HG03060 (cell line): Measurements from ENCODE around the gene NOC4L.
"Not testable (repeated sequence)": the region's sequence is repeated elsewhere in the genome, so short reads cannot be mapped to it uniquely, and the experiment has no call there.

Source experiments
- ATAC-seq: cut with Tn5 transposase; IDR thresholded peaks from one replicate; pipeline ENCODE4 v1.9.1; 2021; ENCODE audit warnings: low read depth, moderate number of reproducible peaks; ENCODE audit not compliant: unreplicated experiment

NOC4L gene

DNA sequence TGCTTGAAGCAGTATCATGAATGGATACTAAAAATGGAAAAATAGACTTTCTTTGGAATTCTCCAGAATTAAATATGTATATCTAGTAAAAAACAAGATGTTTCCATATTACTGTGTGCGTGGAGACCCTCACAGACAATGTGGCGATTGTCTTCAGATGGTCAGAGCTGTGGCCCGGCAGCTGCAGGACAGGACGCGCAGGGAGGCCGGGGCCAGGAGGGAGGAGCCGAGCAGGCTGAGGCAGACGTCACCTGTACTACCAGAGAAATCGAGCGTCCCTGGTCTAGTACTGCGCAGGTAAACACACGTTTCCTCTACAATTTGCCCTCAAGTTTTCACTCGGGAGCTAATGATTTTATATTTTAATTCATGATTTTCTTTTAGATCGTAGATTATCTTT is 23.0 kb upstream of the NOC4L start:
- no peak for ATAC-seq

DNA sequence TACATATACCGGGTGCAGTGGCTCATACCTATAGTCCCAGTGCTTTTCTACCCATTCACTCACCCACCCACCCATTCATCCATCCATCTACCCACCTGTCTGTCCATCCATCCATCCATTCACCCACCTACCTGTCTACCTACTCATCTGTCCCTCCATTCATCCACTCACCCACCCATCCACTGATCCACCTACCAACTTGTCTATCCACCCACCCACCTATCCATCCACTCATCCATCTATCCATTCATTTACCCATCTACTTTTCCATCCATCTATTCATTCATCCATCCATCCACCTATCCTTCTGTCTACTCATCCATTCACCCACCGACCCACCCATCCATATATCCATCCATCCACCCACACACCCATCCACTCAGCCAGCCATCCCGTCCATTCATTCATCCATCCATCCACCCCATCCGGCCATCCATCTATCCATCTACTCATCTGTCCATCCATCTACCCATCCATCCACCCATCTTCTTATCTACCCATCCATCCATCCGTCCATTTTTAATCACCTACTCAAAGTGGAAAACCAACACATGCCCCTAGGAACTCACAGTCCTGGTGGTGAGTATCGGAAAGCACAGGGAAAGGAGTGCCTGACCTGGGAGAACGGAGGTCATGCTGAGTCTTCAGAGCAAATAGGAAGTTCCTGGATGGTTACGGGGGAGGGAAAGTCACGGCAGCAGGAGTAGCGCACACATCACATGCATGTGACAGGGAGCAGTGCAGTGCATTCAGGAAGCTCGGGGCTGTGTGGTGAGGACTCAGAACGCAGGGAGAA is 20.1 kb upstream of the NOC4L start:
- ATAC-seq, result no peak

DNA sequence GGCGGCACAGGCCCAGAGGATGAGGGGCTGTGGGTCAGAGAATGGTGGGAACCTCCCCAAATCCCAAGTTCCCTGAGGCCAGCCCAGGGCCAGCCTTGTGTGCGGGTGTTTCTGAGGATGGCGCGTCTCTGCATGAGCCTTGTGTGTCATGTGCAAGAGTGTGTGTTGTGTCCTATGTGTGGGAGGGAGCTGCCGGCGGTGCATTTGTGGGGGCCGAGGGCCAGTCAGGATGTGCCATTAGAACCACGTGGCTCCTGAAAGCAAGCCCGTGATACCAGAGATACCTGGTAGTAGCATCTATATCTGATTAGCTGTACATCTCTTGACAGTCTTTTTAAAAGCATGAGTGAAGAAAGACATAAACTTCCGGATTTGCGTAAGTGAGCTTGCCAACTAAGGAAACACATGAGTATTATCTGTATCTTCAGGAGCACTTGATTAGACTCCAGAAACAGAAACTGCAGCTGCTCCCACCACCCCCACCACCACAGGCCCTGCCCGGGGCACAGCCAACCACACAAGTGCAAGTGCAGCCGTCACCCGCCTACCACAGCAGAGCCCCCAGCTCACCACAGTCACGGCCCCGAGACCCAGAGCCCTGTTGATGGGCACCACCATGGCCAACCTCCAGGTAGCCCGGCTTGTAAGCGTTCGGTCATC is 19.4 kb upstream of the NOC4L start:
- ATAC-seq, result no peak

DNA sequence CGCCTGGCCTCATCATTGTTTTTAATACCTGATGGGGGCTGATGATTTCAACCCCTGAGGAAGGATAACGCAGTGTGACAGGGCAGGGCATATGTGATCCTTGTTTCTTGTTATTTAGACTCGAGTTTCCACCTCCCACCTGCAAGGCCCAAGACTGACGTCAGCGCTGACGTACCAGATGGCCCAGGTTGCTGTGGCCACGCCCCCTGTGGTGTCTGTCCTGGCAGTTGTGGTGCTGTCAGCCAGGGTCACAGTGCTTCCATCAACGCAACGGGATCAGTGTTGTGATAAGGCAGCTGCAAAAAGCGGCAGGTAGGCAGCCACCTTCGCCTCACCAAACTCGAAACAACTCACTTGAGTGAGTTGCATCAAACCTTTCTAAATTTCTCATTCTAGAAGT is 18.5 kb upstream of the NOC4L start:
- no peak for ATAC-seq

DNA sequence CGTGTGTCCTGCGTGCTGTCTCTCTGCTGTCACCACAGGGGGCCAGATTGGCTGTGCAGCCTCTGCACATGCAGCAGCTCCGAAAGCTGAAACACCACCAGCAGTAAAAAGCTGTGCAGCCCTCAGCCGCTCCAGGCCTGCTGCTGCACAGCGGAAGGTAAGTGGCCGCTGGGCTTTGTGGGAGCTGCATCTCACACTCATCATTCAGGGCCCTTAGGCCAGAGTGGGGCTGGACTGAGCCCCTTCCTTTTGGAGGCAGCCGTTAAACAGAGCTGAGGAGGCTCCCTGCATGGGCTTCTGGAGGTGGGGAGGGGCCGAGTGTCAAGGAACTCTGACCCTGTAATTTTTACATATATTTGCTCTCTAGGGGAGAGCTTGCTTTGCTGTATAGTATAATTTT is 17.2 kb upstream of the NOC4L start:
- ATAC-seq, result no peak

DNA sequence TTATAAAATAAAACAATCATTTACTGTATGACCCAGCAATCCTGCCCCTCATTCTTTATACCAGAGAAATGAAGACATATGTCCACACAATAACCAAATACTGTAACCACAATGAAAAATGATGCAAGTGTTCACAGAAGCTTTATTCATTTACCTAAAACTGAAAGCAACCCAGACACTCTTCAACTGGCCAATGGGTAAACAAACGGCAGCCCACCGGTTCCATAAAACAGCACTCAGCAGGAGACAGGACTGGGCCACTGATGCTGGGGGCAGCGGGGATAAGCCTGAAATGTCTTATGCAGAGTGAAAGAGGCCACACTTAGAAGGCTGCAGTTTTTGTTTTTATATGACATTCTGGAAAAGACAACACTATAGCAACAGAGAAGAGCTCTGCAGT is 15.2 kb upstream of the NOC4L start:
- no peak for ATAC-seq

DNA sequence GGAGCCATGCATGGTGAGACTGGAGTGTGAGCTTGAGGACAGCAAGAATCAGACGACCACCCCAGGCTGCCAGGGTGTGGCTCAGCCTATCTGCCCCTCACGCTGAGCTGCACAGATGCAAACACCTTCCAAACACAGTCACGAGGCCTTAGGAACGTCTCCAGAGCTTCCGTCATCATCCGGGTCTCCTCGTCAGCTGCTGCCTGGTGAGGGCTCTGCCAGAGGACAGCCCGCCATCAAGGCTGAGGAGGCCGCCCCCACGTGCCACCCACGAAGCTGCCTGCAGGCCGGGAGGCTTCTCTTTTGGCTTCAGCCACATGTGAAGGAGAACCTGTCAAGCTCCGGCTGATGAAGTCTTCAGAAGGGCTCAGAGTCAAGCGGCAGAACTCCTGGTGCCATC is 13.6 kb upstream of the NOC4L start:
- ATAC-seq, result no peak

DNA sequence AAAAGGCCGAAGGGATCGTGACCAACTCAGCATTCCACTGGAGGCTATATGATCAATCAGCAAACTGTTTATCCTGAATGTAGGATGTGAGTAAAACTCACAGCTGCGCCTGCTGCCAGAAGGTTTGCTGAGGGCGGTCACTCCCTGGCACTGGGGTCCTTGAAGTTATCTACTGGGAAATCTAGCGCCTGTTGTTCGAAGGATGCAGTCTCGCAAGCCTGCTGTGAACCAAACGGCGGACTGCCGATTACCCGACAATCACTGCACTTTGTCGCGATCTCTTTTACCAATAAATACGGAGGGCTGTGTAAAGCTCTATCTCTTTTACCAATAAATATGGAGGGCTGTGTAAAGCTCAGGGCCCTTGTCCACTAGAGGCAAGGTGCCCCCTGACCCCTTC is 13.0 kb upstream of the NOC4L start:
- no peak for ATAC-seq

DNA sequence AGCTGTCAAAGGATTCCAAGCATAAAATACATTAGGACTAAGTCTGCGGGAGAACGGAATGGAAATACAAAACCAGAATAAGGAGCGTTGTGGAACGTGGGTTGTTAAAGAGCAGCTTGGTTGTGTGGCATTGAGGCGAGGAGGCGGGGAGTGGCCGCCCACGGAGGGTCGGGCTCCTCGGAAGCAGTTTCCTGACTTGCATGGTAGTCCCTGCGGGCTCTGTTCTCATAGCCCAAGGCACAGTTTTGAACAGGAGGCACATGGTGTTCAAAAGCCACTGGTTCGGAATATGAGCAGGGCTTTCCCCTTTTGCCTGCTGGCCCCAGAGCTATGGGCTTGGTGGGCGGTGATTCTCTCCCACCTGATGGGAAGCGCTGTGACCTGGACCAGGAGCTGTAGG is 12.3 kb upstream of the NOC4L start:
- ATAC-seq, result no peak

DNA sequence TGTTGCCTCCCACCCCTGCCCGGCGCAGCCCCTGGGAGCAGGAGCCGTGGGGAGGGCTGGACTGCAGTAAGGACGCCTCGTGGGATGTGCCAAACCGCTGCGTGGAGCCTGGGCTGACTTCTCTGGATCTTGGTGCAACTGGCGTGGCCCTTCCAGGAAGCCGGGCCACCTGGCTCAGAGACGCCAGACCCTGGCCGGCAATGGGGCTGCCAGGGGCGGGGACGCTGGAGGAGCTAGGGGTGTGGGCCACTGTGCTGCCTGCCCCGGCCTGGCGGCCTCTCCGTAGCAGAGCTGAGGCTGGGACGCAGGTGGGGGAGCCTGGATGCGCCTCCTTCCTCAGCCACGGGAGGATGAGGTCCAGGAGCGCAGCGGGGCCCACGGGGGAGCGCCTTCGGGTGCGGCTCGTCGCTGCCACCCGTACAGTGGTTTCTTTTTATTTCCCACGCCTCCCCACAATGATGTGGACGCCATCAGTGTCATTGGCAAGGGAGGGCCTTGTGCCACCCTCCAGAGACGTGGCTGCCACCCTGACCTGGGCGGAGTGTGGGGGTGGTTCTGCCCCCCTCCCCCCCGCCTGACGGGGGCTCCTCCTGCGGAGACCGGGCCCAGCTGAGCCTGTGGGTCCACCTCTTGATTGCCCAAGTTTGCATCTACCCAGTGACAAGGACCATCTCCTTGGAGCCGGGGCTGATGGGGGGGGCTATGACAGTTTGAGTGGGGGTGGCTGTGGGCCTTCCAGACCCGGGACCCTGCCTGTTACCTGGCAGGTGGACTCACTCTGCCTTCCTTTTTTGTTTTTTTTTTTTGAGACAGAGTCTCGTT is 11.4 kb upstream of the NOC4L start:
- ATAC-seq, result no peak

DNA sequence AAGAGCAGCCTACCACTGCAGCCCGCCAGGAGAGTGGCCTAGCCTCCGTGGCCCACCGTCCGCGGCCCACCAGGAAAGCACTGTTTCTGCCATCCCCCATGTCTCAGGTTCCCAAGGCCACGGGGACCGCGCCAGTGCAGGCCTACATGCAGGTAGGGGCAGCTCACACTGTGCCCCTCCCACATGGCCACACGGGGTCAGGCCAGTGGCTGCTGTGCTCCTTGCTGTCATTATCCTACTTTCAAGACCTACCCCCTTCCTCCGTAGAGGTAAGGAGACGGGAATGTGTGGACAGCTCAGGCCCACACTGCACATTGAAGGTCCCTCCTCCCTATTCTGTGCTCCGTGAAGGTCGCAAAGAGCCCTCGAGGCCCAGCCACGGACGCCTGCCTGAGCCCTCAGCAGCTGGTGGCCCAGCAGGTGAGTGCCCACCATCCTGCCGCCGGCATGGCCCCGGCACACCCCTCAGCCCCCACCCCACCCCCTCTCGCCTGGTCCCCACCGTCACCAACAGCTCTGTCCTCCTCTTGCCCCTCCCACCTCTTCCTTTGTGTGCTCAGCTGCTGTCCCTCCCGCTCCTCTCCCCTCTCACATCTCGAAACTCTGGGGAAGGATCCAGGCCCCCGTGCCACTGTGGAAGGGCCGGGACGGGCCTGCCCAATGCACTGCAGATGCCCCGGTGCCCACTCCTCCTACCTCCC is 10.2 kb upstream of the NOC4L start:
- ATAC-seq, result no peak

DNA sequence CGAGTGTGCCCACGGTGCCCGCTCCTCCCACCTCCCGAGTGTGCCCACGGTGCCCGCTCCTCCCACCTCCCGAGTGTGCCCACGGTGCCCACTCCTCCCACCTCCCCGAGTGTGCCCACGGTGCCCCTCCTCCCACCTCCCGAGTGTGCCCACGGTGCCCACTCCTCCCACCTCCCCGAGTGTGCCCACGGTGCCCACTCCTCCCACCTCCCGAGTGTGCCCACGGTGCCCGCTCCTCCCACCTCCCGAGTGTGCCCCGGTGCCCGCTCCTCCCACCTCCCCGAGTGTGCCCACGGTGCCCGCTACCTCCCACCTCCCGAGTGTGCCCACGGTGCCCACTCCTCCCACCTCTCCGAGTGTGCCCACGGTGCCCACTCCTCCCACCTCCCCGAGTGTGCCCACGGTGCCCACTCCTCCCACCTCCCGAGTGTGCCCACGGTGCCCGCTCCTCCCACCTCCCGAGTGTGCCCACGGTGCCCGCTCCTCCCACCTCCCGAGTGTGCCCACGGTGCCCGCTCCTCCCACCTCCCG is 9.5 kb upstream of the NOC4L start:
- not testable (repeated sequence) for ATAC-seq

DNA sequence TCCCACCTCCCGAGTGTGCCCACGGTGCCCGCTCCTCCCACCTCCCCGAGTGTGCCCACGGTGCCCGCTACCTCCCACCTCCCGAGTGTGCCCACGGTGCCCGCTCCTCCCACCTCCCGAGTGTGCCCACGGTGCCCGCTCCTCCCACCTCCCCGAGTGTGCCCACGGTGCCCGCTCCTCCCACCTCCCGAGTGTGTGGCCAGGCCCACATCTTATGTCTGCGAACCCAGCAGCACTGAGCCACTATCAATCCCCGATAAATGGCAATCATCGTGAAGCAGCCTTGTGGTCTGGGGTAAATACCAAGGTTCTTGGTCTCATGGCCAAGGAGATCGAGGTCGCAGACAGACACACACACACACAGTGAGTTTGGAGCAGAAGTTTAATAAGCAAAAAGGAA is 8.0 kb upstream of the NOC4L start:
- ATAC-seq, result not testable (repeated sequence)

DNA sequence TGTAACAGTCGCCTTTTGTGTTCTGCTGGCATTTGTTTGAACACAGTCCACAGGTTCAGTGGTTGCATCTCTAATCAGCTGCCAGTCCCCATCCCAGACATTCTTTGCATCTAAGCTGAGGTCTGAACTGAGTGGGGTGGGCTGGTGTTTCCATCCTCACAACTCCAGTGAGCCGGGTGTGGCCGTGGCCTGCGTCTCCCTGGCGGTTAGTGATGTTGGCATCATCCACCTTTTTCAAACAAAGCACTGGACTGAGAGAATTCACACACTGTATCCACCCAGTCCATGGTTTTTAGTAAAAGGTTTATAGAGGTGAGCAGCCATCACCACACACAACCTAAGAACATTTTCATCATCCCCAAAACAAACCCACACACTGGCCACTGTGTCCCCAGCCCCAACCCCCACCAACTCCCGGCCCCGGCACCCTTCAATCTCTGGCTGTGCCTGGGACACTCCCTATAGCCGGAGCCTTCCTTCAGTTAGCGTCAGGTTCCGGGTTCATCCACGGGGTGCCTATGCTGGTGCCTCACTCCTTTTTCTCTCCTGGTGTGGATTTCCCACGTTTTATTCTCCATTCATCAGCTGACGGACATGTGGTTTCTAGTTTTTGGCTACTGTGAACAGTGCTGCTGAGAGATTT is 6.7 kb upstream of the NOC4L start:
- no peak for ATAC-seq

DNA sequence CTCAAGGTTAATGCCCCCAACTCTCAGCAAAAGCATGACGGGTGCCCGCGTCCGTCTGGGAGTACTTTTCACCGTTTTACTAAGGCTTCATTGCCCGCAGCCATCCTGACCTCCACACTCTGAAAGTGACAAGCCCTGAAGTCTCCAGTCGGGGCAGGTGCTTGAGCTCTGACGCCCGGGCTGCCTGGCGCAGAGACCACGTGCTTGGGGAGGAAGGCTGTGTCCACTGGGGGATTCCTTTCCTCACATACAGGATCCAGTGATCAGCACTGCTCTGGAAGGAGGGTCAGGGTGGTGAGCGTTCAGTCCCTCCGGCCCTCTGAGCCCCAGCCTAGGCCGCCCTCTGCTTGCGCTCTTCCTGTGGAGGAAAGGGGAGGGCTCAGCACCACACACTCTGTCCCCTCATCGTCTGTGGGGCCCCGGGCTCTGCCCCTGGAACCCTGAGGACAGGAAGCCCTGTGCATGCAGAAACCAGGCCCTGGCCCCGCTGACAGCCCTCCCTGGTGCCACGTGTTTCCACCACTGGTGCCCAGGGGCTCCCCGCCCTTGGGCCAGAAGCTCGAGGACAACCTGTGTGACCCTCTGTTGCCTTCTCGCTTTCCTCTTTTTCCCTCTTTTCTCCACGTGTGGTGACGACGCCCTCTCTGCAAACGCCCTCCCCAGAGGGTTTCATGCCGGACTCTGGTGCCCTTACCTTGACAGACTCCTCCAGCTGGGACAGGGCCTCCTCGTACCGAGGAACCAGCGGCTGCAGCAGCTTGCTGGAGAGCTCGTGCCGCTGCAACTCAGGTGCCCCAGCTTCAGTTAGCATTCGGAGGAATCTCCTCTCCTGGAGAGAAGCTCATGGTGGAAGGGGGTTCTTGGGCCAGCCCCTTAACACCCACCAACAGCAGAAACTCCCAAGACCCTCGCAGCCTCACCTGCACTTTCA is 5.1 kb upstream of the NOC4L start:
- no peak for ATAC-seq

DNA sequence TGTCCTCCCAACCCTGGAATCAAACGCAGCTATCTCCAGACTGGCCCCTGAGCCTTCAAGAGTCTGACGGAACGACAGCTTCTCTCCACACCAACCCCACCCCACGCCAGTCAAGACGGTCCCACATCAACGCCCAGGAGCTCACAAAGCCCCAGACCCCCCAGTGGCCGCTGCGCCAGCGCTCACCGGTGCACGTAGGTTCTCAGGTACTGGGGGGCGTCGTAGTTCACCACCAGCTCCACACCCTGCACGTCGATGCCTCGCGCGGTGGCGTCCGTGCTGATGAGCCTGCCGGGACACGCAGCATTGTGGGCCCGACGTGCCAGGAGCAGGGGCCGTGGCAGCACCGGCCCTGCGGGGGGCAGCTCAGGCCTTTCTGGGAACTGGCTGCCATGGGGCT is 4.3 kb upstream of the NOC4L start:
- ATAC-seq, result no peak

DNA sequence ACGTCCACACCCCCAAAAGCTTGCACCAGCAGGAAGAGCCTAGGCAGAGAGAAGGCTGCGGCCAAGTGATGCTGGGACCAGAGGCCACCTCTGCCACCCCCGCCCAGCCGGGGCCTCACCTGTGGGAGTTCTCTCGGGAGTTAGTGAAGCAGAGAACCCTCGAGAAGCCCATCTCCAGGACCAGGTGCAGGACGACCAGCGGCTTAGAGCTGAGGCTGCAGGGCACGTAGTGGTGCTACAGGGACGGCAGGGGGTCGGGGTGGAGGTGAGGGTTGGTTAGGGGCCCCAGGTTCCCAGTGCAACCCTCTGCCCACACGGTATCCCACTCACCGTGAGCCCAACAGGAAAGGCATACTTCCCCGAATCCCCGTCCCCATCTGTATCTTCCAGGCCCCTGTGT is 3.8 kb upstream of the NOC4L start:
- ATAC-seq, result no peak

DNA sequence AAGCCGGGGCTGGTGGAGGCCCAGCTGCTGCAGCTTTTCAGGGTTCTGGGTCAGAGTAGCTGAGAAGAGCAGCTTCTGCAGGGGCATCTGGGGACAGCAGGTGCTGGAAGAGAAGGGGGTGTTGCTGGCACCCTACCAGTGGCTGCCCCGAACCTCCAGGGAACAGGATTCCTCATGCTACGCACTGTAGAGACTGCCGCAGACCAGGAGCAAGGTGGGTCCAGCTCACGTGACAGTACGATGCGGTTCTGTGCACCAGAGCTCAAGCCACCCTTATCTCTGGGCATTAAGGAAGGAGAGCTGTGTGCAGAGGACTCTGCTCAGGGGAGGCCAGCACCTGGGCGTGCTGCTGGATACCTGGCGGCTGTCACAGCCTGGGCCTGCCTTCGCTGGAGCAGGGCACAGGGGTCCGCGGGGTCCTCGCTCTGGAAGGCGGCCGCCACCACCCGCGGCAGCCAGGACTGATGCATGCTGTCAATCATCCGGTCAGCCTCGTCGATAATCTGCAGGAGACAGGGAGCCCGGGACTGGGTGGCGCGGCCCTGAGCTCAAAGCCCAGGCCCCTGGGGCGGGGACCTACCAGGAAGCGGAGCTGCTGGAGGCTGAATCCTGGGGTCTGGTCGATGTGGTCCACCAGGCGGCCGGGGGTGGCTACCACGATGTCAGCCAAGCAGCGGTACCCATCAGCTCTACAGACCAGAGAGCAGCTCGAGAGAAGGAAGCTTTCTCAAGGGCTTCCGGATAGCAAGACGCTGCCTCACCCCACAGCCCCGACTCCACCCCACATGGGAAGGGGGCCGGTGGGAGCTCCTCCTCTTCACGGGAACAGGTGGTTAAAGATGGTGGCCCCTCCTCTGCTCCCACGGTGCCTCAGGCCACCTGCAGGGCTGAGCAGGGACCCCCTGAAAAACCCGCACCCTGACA is 3.1 kb upstream of the NOC4L start:
- no peak for ATAC-seq
